GM19239 (cell line): Measurements from ENCODE around the gene ELOVL2.

ENCODE experiments used
- DNase-seq: peaks from one replicate; pipeline ENCODE4 v3.0.0; 2011; ENCODE audit warnings: low spot score; ENCODE audit not compliant: insufficient read length
- FAIRE-seq: peaks from 2 replicates; lab custom pipeline; 2011; peaks lifted over from hg19 to GRCh38; lab: Jason Lieb, UNC

ELOVL2 gene

DNA sequence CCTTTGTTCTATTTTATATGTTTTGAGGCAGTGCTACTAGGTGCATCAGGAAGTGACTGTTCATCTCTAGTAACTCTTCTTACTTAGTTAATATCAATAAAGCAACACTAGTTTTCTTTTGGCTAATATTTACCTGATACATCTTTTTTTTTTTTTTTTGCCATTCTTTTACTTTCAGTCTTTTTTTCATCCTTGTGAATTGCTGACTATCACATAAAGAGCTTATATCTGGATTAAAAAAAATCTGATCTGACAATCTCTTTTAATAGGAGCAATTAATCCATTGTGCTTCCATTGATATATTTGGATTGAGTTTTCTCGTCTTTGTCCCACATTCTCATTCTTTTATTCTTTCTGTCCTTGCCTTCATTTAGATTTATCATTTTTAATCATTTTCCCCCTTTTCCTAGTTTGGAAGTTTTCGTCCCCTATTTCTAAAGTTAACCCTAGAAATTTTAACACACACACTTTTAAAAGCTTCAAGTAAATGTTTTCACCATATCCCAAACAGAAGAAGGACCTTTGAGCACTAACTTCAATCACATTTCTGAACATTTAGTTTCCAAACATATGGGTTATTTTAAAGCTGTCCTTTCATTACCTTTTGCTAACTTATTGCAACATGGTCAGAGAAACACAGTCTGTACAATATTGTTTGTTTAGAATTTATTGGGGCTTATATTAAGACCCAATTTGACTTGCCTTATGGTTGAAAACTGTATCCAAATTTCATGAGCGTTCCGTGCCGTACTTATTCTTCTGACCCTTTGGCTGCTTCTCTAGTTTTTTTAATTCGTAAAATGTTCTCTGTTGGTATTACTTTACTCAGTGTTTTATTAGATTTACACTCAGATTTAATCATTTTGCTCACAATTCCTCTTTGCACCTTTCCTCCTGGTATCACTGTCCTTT lies 94.3 kb downstream of the ELOVL2 start:
- DNase-seq: no peak
- FAIRE-seq: no peak

DNA sequence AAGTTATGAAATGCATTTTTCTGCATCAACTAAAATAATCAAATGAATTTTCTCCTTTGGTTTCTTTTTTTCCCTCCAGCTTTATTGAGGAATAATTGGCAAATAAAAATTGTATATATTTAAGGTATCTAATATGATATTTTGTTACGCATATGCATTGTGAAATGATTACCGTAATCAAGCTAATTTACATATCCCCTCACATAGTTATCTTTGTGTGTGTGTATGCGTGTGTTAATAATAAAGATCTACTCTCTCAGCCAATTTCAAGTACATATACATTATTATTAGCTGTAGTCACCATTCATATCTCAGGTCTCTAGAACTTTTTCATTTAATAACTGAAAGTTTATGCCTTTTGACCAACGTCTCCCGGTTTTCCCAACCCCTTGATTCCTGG lies 96.1 kb downstream of the ELOVL2 start:
- DNase-seq: no peak
- FAIRE-seq: no peak

DNA sequence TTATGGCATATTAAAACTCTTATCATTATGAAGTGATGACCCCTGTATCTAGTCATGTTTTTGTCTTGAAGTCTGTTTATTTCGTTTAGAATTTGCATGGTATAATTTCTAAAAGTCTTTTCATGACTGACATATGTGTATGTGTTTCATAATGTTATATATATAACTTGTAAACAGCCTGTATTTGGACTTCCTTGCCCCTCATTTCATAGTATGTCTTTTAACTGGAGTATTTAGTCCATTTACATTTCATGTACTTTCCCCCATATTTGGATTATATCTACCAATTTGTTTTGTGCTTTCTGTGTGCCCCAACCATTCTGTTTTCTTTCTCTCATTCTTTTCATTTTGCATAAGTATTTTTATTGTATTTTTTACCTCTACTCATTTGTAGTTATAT lies 98.3 kb downstream of the ELOVL2 start:
- no peak for FAIRE-seq
- DNase-seq: no peak

DNA sequence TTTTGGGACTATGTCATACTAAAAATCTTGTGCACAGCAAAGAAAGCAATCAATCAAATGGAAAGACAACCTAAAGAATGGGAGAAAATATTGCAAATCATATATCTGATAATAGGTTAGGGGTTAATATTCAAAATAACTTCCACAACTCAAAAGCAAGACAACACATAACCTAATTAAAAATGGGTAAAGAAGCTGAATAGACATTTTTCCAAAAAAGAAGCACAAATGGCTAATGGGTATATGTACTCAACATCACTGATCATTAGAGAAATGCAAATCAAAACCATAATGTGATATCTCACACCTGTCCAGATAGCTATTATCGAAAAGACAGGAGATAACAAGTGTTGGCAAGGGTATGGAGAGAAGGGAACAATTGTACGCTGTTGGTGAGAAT lies 104.3 kb downstream of the ELOVL2 start:
- no peak for DNase-seq
- FAIRE-seq: no peak

DNA sequence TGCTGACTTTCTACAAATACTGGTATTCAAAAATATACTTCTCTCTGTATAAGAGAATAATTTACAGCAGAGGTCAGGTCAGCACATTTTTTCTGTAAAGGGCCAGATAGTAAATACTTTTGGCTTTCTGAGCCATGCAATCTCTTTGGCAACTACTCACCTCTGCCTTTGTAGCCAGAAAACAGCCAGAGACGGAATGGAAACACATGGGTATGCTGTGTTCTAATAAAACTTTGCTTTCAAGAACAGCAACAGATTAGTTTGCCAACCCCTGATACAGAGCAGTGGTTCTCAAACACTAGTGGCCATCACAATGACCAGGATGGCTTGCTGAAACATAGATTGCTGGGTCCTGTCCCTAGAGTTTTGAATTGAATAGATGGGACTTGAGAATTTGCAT lies 111.0 kb downstream of the ELOVL2 start:
- FAIRE-seq: no peak
- DNase-seq: no peak
